ENCODE measurements around the gene SLC35E1. TPM values are rescaled to one million over a fixed set of nuclear protein-coding genes. Genes with fewer than 3 reads are reported as not detected.

The SLC35E1 gene
- polyA plus RNA-seq, 1 donor (not counting 4 experiments of a cell fraction or from before 2014, with no cell fraction given) = 30.3 TPM

- Histone ChIP-seq H3K4me1 (ENCODE audit: control insufficient read depth, extremely low read depth, insufficient read depth, low read length) (peaks cover under 1% of the 10 kb centered on the region), H3K4me3 (ENCODE audit: control insufficient read depth in 2 of 3, extremely low read depth in 1 of 3, insufficient read depth in 2 of 3, low read depth in 1 of 3, low read length in 3 of 3) (no peak overlapping the region), H3K9me3 (ENCODE audit: control insufficient read depth, low read depth, low read length) (no peaks in the 10 kb centered on the region), H3K9me1 (ENCODE audit: control insufficient read depth, extremely low read depth, insufficient read depth, low read length) (peaks cover 2% of the 10 kb centered on the region), H3K4me2 (ENCODE audit: control insufficient read depth, extremely low read depth, insufficient read depth, low read depth, low read length) (no peak overlapping the region), H3K27ac (ENCODE audit: control insufficient read depth, insufficient read depth, low read length) (no peak overlapping the region), H4K20me1 (ENCODE audit: control insufficient read depth, extremely low read depth, insufficient read depth, low read length) (peaks cover 12% of the 10 kb centered on the region), H3K27me3 (ENCODE audit: control insufficient read depth, extremely low read depth, insufficient read depth, low read length) (no peaks in the 10 kb centered on the region), H2AFZ (ENCODE audit: control insufficient read depth, low read length) (no peak overlapping the region), H3K9ac (ENCODE audit: control insufficient read depth, extremely low read depth, insufficient read depth, low read length) (no peak overlapping the region), H3K79me2 (ENCODE audit: control insufficient read depth, insufficient read depth, low read length) (peaks cover 90% of the 10 kb centered on the region), H3K36me3 (ENCODE audit: control insufficient read depth in 2 of 2, extremely low read depth in 1 of 2, insufficient read depth in 2 of 2, low read length in 2 of 2) (peaks cover 8% of the 10 kb centered on the region in 2 experiments)
- dilution Hi-C loops (cut with MboI; ENCODE audit: extremely low pct_ligation_motif_present, low sequenced_read_pairs) = no loop called here
- FAIRE-seq (no peak), DNase-seq (ENCODE audit: low read depth, low spot score) (no peak)
- TF ChIP-seq CTCF (optimal IDR thresholded peaks at IDR 0.05 in 1 of 3, IDR thresholded peaks at IDR 0.05 in 1 of 3, conservative IDR thresholded peaks at IDR 0.05 in 1 of 3; ENCODE audit: extremely low read depth in 1 of 3, insufficient read depth in 2 of 3, low read length in 3 of 3) = no peak
- TF ChIP-seq EZH2 (IDR thresholded peaks at IDR 0.05; ENCODE audit: low read length) = no peak
These were observed 37.4 kb upstream of the SLC35E1 start for GRCh38 chr19:16609511-16610200.

GRCh38 chr19:16608290-16608739 lies 36.1 kb upstream of the SLC35E1 start:
- no peaks in the 10 kb centered on the region for H3K27me3 ChIP-seq (ENCODE audit: control insufficient read depth, extremely low read depth, insufficient read depth, low read length)
- H3K4me1 ChIP-seq (ENCODE audit: control insufficient read depth, extremely low read depth, insufficient read depth, low read length) = no peaks in the 10 kb centered on the region
- H3K4me3 ChIP-seq (ENCODE audit: control insufficient read depth in 2 of 3, extremely low read depth in 1 of 3, insufficient read depth in 2 of 3, low read depth in 1 of 3, low read length in 3 of 3) = no peak overlapping the region
- DNase-seq (ENCODE audit: low read depth, low spot score) (no peak), FAIRE-seq (no peak)
- no peak overlapping the region for H3K4me2 ChIP-seq (ENCODE audit: control insufficient read depth, extremely low read depth, insufficient read depth, low read depth, low read length)
- peaks cover 8% of the 10 kb centered on the region in 2 experiments for H3K36me3 ChIP-seq (ENCODE audit: control insufficient read depth in 2 of 2, extremely low read depth in 1 of 2, insufficient read depth in 2 of 2, low read length in 2 of 2)
- H3K27ac ChIP-seq (ENCODE audit: control insufficient read depth, insufficient read depth, low read length) = no peak overlapping the region
- H3K79me2 ChIP-seq (ENCODE audit: control insufficient read depth, insufficient read depth, low read length) = peaks cover 90% of the 10 kb centered on the region
- H4K20me1 ChIP-seq (ENCODE audit: control insufficient read depth, extremely low read depth, insufficient read depth, low read length) = peaks cover 13% of the 10 kb centered on the region
- no peak for TF ChIP-seq CTCF (optimal IDR thresholded peaks at IDR 0.05 in 1 of 3, IDR thresholded peaks at IDR 0.05 in 1 of 3, conservative IDR thresholded peaks at IDR 0.05 in 1 of 3; ENCODE audit: extremely low read depth in 1 of 3, insufficient read depth in 2 of 3, low read length in 3 of 3)
- no peak for TF ChIP-seq EZH2 (IDR thresholded peaks at IDR 0.05; ENCODE audit: low read length)
- no peak overlapping the region for H3K9ac ChIP-seq (ENCODE audit: control insufficient read depth, extremely low read depth, insufficient read depth, low read length)
- dilution Hi-C loops (cut with MboI; ENCODE audit: extremely low pct_ligation_motif_present, low sequenced_read_pairs) = no loop called here
- peaks cover 5% of the 10 kb centered on the region for H3K9me1 ChIP-seq (ENCODE audit: control insufficient read depth, extremely low read depth, insufficient read depth, low read length)
- no peaks in the 10 kb centered on the region for H3K9me3 ChIP-seq (ENCODE audit: control insufficient read depth, low read depth, low read length)
- no peak overlapping the region for H2AFZ ChIP-seq (ENCODE audit: control insufficient read depth, low read length)

All from keratinocyte (primary cell).